Measurements from ENCODE around the gene SNAPC4. TPM values are rescaled to one million over a fixed set of nuclear protein-coding genes. Genes with fewer than 3 reads are reported as not detected.
A peak's percentile ranks its signal among the peaks of the same experiment; 100 is the strongest.

Gene SNAPC4
- total and polyA plus RNA-seq, 4 donors = 5.7 to 17.9 (median 10.5) TPM

DNA sequence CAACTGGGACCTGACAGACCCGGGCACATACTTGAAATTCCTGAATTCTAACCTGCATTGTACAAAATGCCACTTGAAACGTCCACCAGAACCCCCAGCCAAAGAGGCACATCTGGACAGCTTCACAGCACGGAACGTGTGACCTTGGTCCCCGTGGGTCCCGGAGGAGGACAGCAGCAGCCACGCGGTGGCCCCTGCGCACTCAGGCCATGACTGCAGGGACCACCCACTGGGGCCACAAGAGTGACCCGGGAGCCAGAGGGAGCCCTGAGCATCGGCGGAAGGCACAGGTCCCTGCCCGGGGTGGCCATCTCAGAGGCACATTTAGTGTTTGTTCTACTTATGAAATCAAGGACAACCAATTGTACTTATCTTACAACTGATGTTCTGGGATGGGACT lies 2.1 kb upstream of the SNAPC4 start:
- WGBS (ENCODE audit: insufficient coverage) = 82% methylated on average over 10 of the region's 13 CpGs
- no peak for DNase-seq (ENCODE audit: low read depth in 4 of 6, low spot score in 6 of 6)
- Histone ChIP-seq H3K27ac (ENCODE audit: low read depth, low read length) (no peak overlapping the region), H3K4me3 (ENCODE audit: low read depth, low read length) (no peak overlapping the region), H3K4me1 (ENCODE audit: control insufficient read depth, insufficient read depth, low read length) (peaks cover 21% of the 10 kb centered on the region), H3K9me3 (ENCODE audit: control insufficient read depth, insufficient read depth, low read length) (no peaks in the 10 kb centered on the region), H3K36me3 (ENCODE audit: control insufficient read depth, insufficient read depth, low read length) (peaks cover 77% of the 10 kb centered on the region), H3K27me3 (ENCODE audit: control insufficient read depth, insufficient read depth, low read length) (no peaks in the 10 kb centered on the region)

DNA sequence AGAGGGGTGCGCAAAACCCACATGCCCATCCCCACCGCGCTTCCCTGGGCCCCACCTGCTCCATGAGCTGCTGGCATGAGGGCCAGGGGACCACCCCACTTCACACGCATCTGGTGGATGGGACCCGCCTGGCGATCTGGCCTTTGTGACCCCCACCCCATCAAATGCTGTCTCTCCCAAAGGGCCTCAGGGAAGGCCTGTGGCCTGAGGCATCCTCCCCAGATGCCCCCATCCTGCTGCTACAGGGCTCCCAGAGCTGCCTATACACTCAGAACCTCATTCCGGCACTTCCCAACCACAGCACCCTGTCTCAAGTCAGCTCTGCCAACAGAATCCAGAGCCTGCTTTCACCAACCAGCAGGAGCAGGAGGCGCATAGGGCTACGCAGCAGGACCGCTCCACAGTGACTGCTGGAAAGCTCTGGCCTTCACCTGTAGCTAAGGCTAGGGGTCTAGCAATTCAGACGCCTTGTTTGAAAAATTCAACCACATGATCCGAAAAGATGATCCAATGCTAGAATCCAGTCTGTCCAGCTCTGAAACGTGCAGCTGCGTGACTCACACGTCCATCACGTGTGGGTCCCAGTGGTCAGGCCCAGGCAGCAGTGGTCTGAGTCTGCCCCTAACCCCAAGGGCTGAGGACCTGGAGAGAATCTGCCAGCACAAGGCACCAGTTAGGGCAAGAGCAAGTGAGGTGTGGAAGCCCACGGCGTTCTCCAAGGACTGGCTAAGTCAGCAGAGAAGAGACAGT lies 1.4 kb upstream of the SNAPC4 start:
- Histone ChIP-seq H3K27ac (ENCODE audit: low read depth, low read length) (no peak overlapping the region), H3K9me3 (ENCODE audit: control insufficient read depth, insufficient read depth, low read length) (no peaks in the 10 kb centered on the region), H3K27me3 (ENCODE audit: control insufficient read depth, insufficient read depth, low read length) (no peaks in the 10 kb centered on the region), H3K4me1 (ENCODE audit: control insufficient read depth, insufficient read depth, low read length) (peaks cover 21% of the 10 kb centered on the region), H3K36me3 (ENCODE audit: control insufficient read depth, insufficient read depth, low read length) (peaks cover 78% of the 10 kb centered on the region), H3K4me3 (ENCODE audit: low read depth, low read length) (no peak overlapping the region)
- 90% methylated on average over 17 of the region's 18 CpGs for WGBS (ENCODE audit: insufficient coverage)
- no peak for DNase-seq (ENCODE audit: low read depth in 4 of 6, low spot score in 6 of 6)

- Histone ChIP-seq H3K36me3 (ENCODE audit: control insufficient read depth, insufficient read depth, low read length) (peaks cover 79% of the 10 kb centered on the region), H3K27me3 (ENCODE audit: control insufficient read depth, insufficient read depth, low read length) (no peaks in the 10 kb centered on the region), H3K4me1 (ENCODE audit: control insufficient read depth, insufficient read depth, low read length) (peaks cover 21% of the 10 kb centered on the region), H3K27ac (ENCODE audit: low read depth, low read length) (no peak overlapping the region), H3K9me3 (ENCODE audit: control insufficient read depth, insufficient read depth, low read length) (no peaks in the 10 kb centered on the region), H3K4me3 (ENCODE audit: low read depth, low read length) (peak overlapping the region; percentile 62)
- DNase-seq (ENCODE audit: low read depth in 4 of 6, low spot score in 6 of 6) = no peak
- WGBS (ENCODE audit: insufficient coverage) = 2% methylated on average over 67 of the region's 67 CpGs
These were observed 563 bp downstream of the SNAPC4 start for GRCh38 chr9:136399176-136400037.

DNA sequence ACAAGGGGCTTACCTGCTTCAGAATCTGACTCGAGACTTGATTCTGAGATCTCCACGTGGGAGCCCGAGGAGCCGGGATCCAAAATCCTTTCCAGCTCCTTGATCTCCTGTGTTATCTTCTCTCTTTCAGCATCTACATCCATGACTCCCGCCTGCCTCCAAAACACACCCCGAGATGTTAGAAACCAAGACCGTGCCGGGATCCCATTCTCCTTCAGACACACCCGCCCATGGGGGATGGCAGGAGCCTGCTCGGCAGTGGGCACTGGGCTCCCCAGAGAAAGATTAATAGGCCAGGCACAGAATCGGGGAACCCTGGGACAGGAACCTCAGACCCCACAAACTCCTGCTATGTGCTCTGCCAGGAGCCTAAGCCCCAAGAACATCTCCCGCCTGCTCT lies 1.7 kb downstream of the SNAPC4 start:
- DNase-seq (ENCODE audit: low read depth in 4 of 6, low spot score in 6 of 6) = no peak
- H3K36me3 ChIP-seq (ENCODE audit: control insufficient read depth, insufficient read depth, low read length) = peaks cover 79% of the 10 kb centered on the region
- 98% methylated on average over 12 of the region's 12 CpGs for WGBS (ENCODE audit: insufficient coverage)
- no peak overlapping the region for H3K27ac ChIP-seq (ENCODE audit: low read depth, low read length)
- no peak overlapping the region for H3K4me3 ChIP-seq (ENCODE audit: low read depth, low read length)
- peaks cover 21% of the 10 kb centered on the region for H3K4me1 ChIP-seq (ENCODE audit: control insufficient read depth, insufficient read depth, low read length)
- no peaks in the 10 kb centered on the region for H3K27me3 ChIP-seq (ENCODE audit: control insufficient read depth, insufficient read depth, low read length)
- H3K9me3 ChIP-seq (ENCODE audit: control insufficient read depth, insufficient read depth, low read length) = no peaks in the 10 kb centered on the region

DNA sequence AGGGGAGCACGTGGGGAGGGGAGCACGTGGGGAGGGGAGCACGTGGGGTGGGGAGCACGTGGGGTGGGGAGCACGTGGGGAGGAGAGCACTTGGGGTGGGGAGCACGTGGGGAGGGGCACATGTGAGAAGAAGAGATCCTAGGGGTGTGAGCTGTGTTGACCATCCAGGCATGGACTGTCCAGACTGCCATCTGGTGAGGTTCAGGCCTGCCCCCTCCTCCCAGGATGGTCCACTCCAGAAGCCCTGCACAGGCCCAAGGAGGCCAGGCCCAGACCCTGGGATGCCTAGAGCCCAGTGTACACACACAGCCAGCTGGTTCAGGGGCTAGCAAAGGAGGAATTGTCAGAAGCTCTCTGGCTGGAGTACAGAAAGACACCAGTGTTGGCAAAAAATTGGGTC lies 2.3 kb downstream of the SNAPC4 start:
- no peaks in the 10 kb centered on the region for H3K27me3 ChIP-seq (ENCODE audit: control insufficient read depth, insufficient read depth, low read length)
- H3K27ac ChIP-seq (ENCODE audit: low read depth, low read length) = no peak overlapping the region
- H3K4me1 ChIP-seq (ENCODE audit: control insufficient read depth, insufficient read depth, low read length) = peaks cover 21% of the 10 kb centered on the region
- DNase-seq (ENCODE audit: low read depth in 4 of 6, low spot score in 6 of 6) = no peak
- H3K9me3 ChIP-seq (ENCODE audit: control insufficient read depth, insufficient read depth, low read length) = no peaks in the 10 kb centered on the region
- no peak overlapping the region for H3K4me3 ChIP-seq (ENCODE audit: low read depth, low read length)
- no CpG with 5 or more reads among the region's 6 CpGs for WGBS (ENCODE audit: insufficient coverage)
- peaks cover 80% of the 10 kb centered on the region for H3K36me3 ChIP-seq (ENCODE audit: control insufficient read depth, insufficient read depth, low read length)

DNA sequence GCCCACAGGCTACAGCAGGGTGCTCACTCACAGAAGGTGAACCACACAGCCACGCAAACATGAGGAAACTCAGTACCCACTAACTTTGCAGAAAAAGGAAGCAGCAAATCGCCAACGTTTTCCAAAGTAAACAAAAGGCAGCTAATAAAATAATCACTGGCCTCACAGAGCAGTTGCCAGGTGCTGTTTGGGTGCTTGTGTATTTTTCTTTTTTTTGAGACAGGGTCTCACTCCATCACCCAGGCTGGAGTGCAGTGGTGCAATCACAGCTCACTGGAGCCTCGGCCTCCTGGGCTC lies 3.8 kb downstream of the SNAPC4 start:
- Histone ChIP-seq H3K4me3 (ENCODE audit: low read depth, low read length) (no peak overlapping the region), H3K27me3 (ENCODE audit: control insufficient read depth, insufficient read depth, low read length) (no peaks in the 10 kb centered on the region), H3K27ac (ENCODE audit: low read depth, low read length) (no peak overlapping the region), H3K4me1 (ENCODE audit: control insufficient read depth, insufficient read depth, low read length) (peaks cover 21% of the 10 kb centered on the region), H3K9me3 (ENCODE audit: control insufficient read depth, insufficient read depth, low read length) (no peaks in the 10 kb centered on the region), H3K36me3 (ENCODE audit: control insufficient read depth, insufficient read depth, low read length) (peaks cover 79% of the 10 kb centered on the region)
- DNase-seq (ENCODE audit: low read depth in 4 of 6, low spot score in 6 of 6) = no peak
- WGBS (ENCODE audit: insufficient coverage) = 100% methylated on average over 2 of the region's 4 CpGs

DNA sequence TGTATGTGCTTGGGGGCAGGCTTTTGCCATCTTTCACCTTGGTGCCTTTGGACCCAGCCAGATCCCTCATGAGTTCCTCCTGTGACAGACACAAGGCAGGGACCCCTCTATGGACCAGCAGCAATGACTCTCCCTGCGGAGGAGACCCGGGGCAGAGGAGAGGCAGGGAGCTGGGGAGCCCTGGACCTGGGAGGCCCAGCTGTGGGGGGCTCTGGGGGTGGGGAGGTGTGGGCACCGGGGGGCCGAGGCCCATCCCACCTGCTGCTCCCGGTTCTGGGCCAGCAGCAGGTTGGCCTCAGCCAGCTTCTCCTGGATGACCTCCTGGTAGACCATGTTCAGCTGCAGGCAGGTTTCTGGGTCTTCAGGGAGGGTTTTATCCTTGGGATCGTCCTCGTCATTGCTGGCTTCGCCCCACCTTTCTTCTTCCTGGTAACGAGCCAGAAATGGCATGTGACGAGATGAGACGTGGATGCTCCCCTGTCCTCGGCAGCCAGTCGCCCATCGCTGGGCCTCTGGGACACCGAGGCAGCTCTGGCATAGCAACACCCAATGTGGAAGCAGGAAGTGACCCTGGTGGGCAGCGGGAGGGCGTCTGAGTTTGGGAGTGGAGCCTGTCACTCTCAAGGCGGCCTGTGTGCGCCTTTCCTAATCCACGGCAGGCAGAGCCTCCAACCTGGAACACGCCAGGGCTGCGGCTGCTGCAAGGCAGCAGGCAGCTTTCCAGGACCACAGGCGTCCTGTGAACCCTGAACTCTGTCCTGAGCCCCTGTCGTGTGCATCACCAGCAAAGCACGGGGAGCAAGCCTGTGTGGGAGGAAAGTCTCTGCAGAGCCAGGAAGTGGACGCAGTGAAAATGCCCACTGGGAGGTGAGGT lies 4.4 kb downstream of the SNAPC4 start:
- Histone ChIP-seq H3K4me1 (ENCODE audit: control insufficient read depth, insufficient read depth, low read length) (peaks cover 19% of the 10 kb centered on the region), H3K27ac (ENCODE audit: low read depth, low read length) (no peak overlapping the region), H3K36me3 (ENCODE audit: control insufficient read depth, insufficient read depth, low read length) (peaks cover 81% of the 10 kb centered on the region), H3K9me3 (ENCODE audit: control insufficient read depth, insufficient read depth, low read length) (no peaks in the 10 kb centered on the region), H3K27me3 (ENCODE audit: control insufficient read depth, insufficient read depth, low read length) (no peaks in the 10 kb centered on the region), H3K4me3 (ENCODE audit: low read depth, low read length) (no peak overlapping the region)
- 93% methylated on average over 26 of the region's 26 CpGs for WGBS (ENCODE audit: insufficient coverage)
- DNase-seq (ENCODE audit: low read depth in 4 of 6, low spot score in 6 of 6) = no peak

DNA sequence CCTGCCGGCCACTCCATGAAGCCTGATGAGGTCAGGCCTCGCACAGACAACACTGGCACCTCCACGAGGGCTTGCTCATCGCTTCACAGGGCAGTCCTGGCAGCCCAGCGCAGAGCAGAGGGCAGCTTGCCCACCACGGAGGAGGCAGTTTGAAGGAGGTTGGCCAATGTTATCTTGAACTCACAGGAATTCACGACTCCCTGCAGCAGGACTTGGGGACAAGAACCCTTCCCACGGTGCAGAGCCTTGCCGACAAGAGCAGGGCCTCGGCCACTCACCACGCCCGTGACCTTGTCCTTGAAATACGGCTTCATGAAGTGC lies 5.0 kb downstream of the SNAPC4 start:
- WGBS (ENCODE audit: insufficient coverage) = 97% methylated on average over 13 of the region's 13 CpGs
- peaks cover 14% of the 10 kb centered on the region for H3K4me1 ChIP-seq (ENCODE audit: control insufficient read depth, insufficient read depth, low read length)
- no peak overlapping the region for H3K27ac ChIP-seq (ENCODE audit: low read depth, low read length)
- no peaks in the 10 kb centered on the region for H3K27me3 ChIP-seq (ENCODE audit: control insufficient read depth, insufficient read depth, low read length)
- peaks cover 87% of the 10 kb centered on the region for H3K36me3 ChIP-seq (ENCODE audit: control insufficient read depth, insufficient read depth, low read length)
- H3K9me3 ChIP-seq (ENCODE audit: control insufficient read depth, insufficient read depth, low read length) = no peaks in the 10 kb centered on the region
- no peak for DNase-seq (ENCODE audit: low read depth in 4 of 6, low spot score in 6 of 6)
- no peak overlapping the region for H3K4me3 ChIP-seq (ENCODE audit: low read depth, low read length)

DNA sequence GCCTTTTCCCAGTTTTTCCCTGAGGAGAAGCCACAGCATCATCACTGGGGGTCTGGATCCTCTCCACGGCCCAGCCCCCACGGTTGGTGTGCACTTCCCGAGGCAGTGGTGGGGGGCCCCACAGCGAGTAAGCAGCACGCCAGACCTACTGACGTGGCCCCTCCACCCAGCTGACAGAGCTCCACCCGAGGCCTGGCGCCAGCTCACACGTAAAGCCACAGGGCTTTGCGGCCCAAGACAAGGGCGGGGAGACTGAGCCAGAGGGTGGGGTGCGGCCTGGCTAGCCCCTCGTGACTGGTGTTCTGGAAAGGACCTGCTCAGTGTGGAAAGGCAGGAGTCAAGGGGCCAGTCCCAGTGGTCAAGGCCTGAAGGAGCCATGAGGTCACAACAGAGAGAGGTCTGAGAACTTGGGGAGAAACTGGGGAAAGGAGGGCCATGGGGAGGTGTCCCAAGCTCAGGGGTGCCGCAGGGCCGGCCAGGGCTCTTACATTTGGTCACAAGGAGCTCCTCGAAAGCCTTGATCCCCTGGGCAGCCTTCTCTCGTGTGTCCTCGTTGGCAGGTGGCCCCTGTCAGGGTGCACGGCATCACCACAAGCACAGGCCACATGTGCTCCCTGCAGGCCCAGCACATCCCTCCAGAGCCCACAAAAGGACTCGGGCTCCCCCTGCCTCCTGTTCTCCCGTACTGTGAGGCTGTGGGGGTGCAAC lies 5.5 kb downstream of the SNAPC4 start:
- H3K36me3 ChIP-seq (ENCODE audit: control insufficient read depth, insufficient read depth, low read length) = peaks cover 93% of the 10 kb centered on the region
- no peak overlapping the region for H3K4me3 ChIP-seq (ENCODE audit: low read depth, low read length)
- peaks cover 13% of the 10 kb centered on the region for H3K4me1 ChIP-seq (ENCODE audit: control insufficient read depth, insufficient read depth, low read length)
- no peaks in the 10 kb centered on the region for H3K9me3 ChIP-seq (ENCODE audit: control insufficient read depth, insufficient read depth, low read length)
- DNase-seq (ENCODE audit: low read depth in 4 of 6, low spot score in 6 of 6) = no peak
- no peak overlapping the region for H3K27ac ChIP-seq (ENCODE audit: low read depth, low read length)
- no peaks in the 10 kb centered on the region for H3K27me3 ChIP-seq (ENCODE audit: control insufficient read depth, insufficient read depth, low read length)
- WGBS (ENCODE audit: insufficient coverage) = 98% methylated on average over 20 of the region's 21 CpGs
